WERI-Rb-1 (cell line): ENCODE data around the gene JDP2.

Experiments used
- DNase-seq: peaks from one replicate; pipeline ENCODE4 v3.0.0-alpha.2; 2020
- H3K27ac ChIP-seq: fragments of 250-450 bp; sonication (Bioruptor Pico); 2 replicates; pipeline ENCODE4 v1.5.1; 2020; ENCODE audit warnings: mild to moderate bottlenecking, moderate library complexity
- H3K27me3 ChIP-seq: fragments of 250-450 bp; sonication (Bioruptor Pico); 2 replicates; pipeline ENCODE4 v1.5.1; 2021; ENCODE audit warnings: mild to moderate bottlenecking, low read depth, moderate library complexity; ENCODE audit not compliant: insufficient read depth, severe bottlenecking
- H3K36me3 ChIP-seq: fragments of 250-450 bp; sonication (Bioruptor Pico); 2 replicates; pipeline ENCODE4 v1.5.1; 2020; ENCODE audit warnings: mild to moderate bottlenecking, moderate library complexity
- H3K4me3 ChIP-seq: 2 replicates; pipeline ENCODE4 v1.5.1; 2011; ENCODE audit warnings: low read depth, mild to moderate bottlenecking, control low read depth, low read length
- H3K9me3 ChIP-seq: fragments of 250-450 bp; sonication (Bioruptor Pico); 2 replicates; pipeline ENCODE4 v1.5.1; 2021; ENCODE audit warnings: mild to moderate bottlenecking, moderate library complexity; ENCODE audit not compliant: severe bottlenecking
- TF ChIP-seq, protein P1 (sequence below): IDR thresholded peaks from 2 replicates; pipeline ENCODE4 v1.5.1; 2011; ENCODE audit warnings: low read depth, mild to moderate bottlenecking, control low read depth, inconsistent platforms, low read length

The JDP2 gene

DNA sequence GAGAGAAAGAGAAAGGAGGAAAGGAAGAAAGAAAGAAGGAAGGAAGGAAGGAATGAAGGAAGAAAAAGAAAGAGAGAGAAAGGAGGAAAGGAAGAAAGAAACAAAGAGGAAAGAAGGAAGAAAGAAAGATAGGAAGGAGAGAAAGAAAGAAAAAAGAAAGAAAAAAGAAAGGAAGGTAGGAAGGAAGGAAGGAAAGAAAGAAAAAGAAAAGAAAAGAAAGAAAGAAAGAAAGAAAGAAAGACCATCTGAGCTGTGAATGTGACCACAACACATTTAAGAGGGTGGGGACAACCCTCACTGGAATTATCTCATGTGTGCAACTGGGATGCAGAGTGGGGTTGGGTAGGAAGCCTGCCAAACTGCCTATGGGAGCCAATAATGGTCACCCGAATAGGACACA, 58.5 kb downstream of the JDP2 start:
- no peaks in the 10 kb centered on the region for H3K36me3 ChIP-seq
- TF ChIP-seq, protein P1, sequence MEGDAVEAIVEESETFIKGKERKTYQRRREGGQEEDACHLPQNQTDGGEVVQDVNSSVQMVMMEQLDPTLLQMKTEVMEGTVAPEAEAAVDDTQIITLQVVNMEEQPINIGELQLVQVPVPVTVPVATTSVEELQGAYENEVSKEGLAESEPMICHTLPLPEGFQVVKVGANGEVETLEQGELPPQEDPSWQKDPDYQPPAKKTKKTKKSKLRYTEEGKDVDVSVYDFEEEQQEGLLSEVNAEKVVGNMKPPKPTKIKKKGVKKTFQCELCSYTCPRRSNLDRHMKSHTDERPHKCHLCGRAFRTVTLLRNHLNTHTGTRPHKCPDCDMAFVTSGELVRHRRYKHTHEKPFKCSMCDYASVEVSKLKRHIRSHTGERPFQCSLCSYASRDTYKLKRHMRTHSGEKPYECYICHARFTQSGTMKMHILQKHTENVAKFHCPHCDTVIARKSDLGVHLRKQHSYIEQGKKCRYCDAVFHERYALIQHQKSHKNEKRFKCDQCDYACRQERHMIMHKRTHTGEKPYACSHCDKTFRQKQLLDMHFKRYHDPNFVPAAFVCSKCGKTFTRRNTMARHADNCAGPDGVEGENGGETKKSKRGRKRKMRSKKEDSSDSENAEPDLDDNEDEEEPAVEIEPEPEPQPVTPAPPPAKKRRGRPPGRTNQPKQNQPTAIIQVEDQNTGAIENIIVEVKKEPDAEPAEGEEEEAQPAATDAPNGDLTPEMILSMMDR = no peak
- no peak overlapping the region for H3K27ac ChIP-seq
- no peak for DNase-seq
- H3K4me3 ChIP-seq = no peak overlapping the region
- H3K9me3 ChIP-seq = no peaks in the 10 kb centered on the region
- H3K27me3 ChIP-seq = no peaks in the 10 kb centered on the region

GRCh38 chr14:75487155-75487671, 59.4 kb downstream of the JDP2 start:
- Histone ChIP-seq H3K27me3 (no peaks in the 10 kb centered on the region), H3K27ac (no peak overlapping the region), H3K36me3 (no peaks in the 10 kb centered on the region), H3K4me3 (no peak overlapping the region), H3K9me3 (no peaks in the 10 kb centered on the region)
- no peak for DNase-seq
- TF ChIP-seq, protein P1 = no peak

DNA sequence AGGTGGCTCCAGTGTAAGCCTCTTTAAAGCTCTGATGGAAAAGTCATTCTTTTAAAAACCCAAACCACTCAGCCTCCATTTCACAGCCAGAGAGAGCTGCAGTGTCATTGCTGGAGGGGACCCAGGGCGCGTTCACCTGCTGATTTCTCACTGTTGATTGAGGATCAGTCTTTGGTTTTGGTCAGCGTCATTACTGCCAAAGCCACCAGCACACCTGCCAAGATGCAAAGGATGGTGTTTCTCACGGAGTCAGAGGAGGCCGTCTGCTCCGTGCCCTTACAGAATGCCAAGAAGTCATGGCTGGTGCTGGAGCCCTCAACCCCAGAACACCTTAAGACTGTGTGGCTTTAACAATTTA, 61.6 kb downstream of the JDP2 start:
- no peak for DNase-seq
- H3K36me3 ChIP-seq = no peaks in the 10 kb centered on the region
- H3K9me3 ChIP-seq = no peaks in the 10 kb centered on the region
- H3K4me3 ChIP-seq = no peak overlapping the region
- H3K27ac ChIP-seq = no peak overlapping the region
- no peaks in the 10 kb centered on the region for H3K27me3 ChIP-seq
- TF ChIP-seq, protein P1 = no peak

DNA sequence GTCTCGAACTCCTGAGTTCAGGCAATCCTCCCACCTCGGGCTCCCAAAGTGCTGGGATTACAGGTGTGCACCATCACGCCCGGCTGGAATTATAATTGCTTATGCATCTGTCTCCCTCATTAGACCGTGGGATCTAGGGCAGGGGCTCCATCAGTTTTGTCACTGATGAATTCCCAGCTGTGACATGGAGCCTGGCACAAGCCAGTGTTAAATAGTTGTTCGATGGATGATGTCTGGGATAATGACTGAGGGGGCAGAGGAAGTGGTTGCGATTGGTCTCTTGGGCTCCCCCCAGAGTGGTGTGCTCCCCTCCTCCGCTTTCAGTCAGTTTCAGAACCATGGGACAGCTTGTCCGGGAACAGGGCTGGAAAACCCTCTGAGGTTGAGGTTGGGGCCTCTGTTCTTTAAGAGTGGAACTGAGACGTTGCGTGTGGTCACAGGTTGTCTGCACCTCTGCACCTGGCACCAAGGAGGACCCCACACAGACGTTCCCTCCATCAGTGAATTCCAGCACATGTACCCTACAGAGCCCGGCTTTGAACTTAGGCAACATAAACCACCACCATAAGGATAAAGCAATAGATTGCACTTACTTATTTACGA, 63.7 kb downstream of the JDP2 start:
- H3K27ac ChIP-seq = no peak overlapping the region
- no peaks in the 10 kb centered on the region for H3K36me3 ChIP-seq
- no peaks in the 10 kb centered on the region for H3K9me3 ChIP-seq
- no peak for DNase-seq
- no peaks in the 10 kb centered on the region for H3K27me3 ChIP-seq
- TF ChIP-seq, protein P1 = no peak
- H3K4me3 ChIP-seq = no peak overlapping the region

DNA sequence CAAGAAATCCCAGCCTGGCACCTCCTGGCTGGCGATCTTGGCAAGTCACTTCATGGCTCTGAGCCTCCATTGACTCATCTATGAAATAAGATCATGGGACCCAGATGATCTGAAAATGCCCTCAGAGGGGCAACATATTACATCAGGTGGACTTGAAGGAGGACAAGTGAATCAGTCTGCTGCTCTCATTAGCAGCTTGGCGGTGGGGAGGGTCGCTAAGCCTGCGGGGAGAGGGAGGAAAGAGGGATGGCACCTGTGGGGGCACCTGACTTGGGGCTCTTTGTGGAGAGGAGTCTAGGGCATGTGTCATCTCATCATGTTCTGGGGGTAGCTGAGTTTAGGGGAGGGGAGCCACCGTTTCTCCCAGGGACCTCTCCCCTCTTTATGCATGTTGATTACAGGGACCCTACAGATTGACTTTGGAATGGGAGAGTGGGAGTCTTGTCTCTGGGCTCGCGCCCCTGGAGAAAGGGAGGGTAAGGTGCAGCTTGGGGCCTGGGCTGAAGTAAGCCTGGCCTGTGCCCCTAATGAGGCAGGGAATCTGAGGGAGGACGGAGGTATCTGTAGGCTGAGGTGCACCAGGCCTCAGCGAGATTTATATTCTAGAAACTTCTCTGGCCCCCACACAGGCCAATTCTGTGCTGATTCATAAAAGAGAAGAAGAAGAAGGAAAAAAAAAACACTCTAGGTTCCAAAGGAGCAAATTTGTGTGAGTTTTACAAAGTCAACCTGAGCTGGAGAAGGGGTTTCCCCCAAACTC, 65.2 kb downstream of the JDP2 start:
- DNase-seq = no peak
- no peak overlapping the region for H3K4me3 ChIP-seq
- H3K36me3 ChIP-seq = no peaks in the 10 kb centered on the region
- H3K27me3 ChIP-seq = no peaks in the 10 kb centered on the region
- H3K9me3 ChIP-seq = no peaks in the 10 kb centered on the region
- H3K27ac ChIP-seq = no peak overlapping the region
- TF ChIP-seq, protein P1 = no peak
